Natural killer cell (primary cell): ENCODE results near the gene DAPK2. TPM values are rescaled to one million over a fixed set of nuclear protein-coding genes. Genes with fewer than 3 reads are reported as not detected.

ENCODE experiments used
- ATAC-seq, 3 donors: fragments of 150-1000 bp in 2 of 3; fragments of 200-7000 bp in 1 of 3; cut with Tn5 transposase; 1 replicate in 1 of 3; 2 replicates in 2 of 3; pipeline ENCODE4 v1.10.0; 2021; ENCODE audit warnings: mild to moderate bottlenecking in 2 of 3, moderate library complexity in 2 of 3
- DNase-seq, 2 donors: peaks; one replicate each; pipeline versions ENCODE4 v3.0.0 to v3.0.0-alpha.2; 2013 to 2021; ENCODE audit warnings: mixed read lengths in 1 of 2
- H3K27ac ChIP-seq: one replicate; pipeline ENCODE4 v1.5.1; 2013; ENCODE audit warnings: mild to moderate bottlenecking, low read length
- H3K27me3 ChIP-seq: one replicate; pipeline ENCODE4 v1.6.1; 2013; ENCODE audit warnings: low read length; ENCODE audit not compliant: control insufficient read depth, insufficient read depth
- H3K36me3 ChIP-seq: one replicate; pipeline ENCODE4 v1.6.1; 2013; ENCODE audit warnings: low read length; ENCODE audit not compliant: control insufficient read depth, insufficient read depth
- H3K4me1 ChIP-seq: one replicate; pipeline ENCODE4 v1.6.1; 2013; ENCODE audit warnings: low read length; ENCODE audit not compliant: control insufficient read depth, insufficient read depth
- H3K4me3 ChIP-seq: one replicate; pipeline ENCODE4 v1.5.1; 2013; ENCODE audit warnings: low read length
- H3K9me3 ChIP-seq: one replicate; pipeline ENCODE4 v1.6.1; 2013; ENCODE audit warnings: low read length; ENCODE audit not compliant: control insufficient read depth, insufficient read depth
- H3K27ac Mint-ChIP-seq, 2 donors: one replicate each; pipeline ENCODE4 v1.8.0; 2022; ENCODE audit warnings: mild to moderate bottlenecking in 2 of 2, mixed read lengths in 2 of 2, moderate library complexity in 1 of 2
- H3K27me3 Mint-ChIP-seq, 2 donors: one replicate each; pipeline ENCODE4 v1.8.0; 2022; ENCODE audit warnings: low read depth in 2 of 2, mixed read lengths in 2 of 2
- H3K36me3 Mint-ChIP-seq: one replicate; pipeline ENCODE4 v1.8.0; 2022; ENCODE audit warnings: mixed read lengths
- H3K4me1 Mint-ChIP-seq, 2 donors: one replicate each; pipeline ENCODE4 v1.8.0; 2022; ENCODE audit warnings: mixed read lengths in 2 of 2
- H3K4me3 Mint-ChIP-seq: one replicate; pipeline ENCODE4 v1.8.0; 2022; ENCODE audit warnings: mild to moderate bottlenecking, moderate library complexity, mixed read lengths
- H3K9me3 Mint-ChIP-seq, 2 donors: one replicate each; pipeline ENCODE4 v1.8.0; 2022; ENCODE audit warnings: mixed read lengths in 2 of 2
- CTCF ChIP-seq: fragments of 200-600 bp; IDR thresholded peaks from one replicate; pipeline ENCODE4 v1.8.0; 2022; ENCODE audit warnings: antibody characterized with exemption
- WGBS: methylation state at CpG from one replicate; pipeline ENCODE4 v1.1.7; 2013; ENCODE audit warnings: missing lambda C conversion rate; ENCODE audit not compliant: insufficient coverage; 5-methylcytosine and 5-hydroxymethylcytosine counted together
- intact Hi-C: fragments of 100-400 bp; cut with micrococcal nuclease; formaldehyde crosslinking; loops from one replicate; pipeline ENCODE4 v1.14.2; 2022
- total RNA-seq, 4 donors: library from RNA; stranded (reverse); fragments of 120-200 nt in 1 of 4; gene quantifications; one replicate each; pipeline versions ENCODE4 v1.2.3 to v1.2.4, GENCODE V29; 2013 to 2022

DAPK2 gene
- total RNA-seq, 3 donors from 2014 or later (not counting 1 experiment from before 2014, with no cell fraction given): 3.7 to 25.3 (median 6.0) TPM

GRCh38 chr15:63857461-63857856 lies 188.8 kb downstream of the DAPK2 start:
- Mint-ChIP-seq H3K36me3 (no peaks in the 10 kb centered on the region), H3K9me3 (no peaks in the 10 kb centered on the region), H3K27ac (no peak overlapping the region), H3K27me3 (no peaks in the 10 kb centered on the region), H3K4me3 (no peak overlapping the region), H3K4me1 (peaks cover 16 to 24% of the 10 kb centered on the region in 2 donors)
- ATAC-seq (no peak), DNase-seq (no peak)
- intact Hi-C loops: no loop called here
- H3K4me1 ChIP-seq: peaks cover 11% of the 10 kb centered on the region
- H3K27ac ChIP-seq: no peak overlapping the region
- 95% methylated on average over 3 of the region's 3 CpGs for WGBS
- no peaks in the 10 kb centered on the region for H3K9me3 ChIP-seq
- H3K36me3 ChIP-seq: no peaks in the 10 kb centered on the region
- H3K4me3 ChIP-seq: no peak overlapping the region
- TF ChIP-seq CTCF: no peak
- H3K27me3 ChIP-seq: no peaks in the 10 kb centered on the region

Other genes with a start within 250 kb of the DAPK2 start
- 100 to 1,000 TPM; 219 to 259 (median 258) TPM for gene HERC1, start 212.5 kb downstream of the DAPK2 start, total RNA-seq
- 10 to 100 TPM; 20.2 to 23.9 (median 22.9) TPM for gene CIAO2A, start 47.4 kb upstream of the DAPK2 start, total RNA-seq
- gene SNX1, start 49.5 kb upstream of the DAPK2 start, total RNA-seq: 100 to 1,000 TPM; 110 to 141 (median 111) TPM
- under 1 TPM; 0.41 to 0.80 (median 0.75) TPM for gene SNX22, start 105.2 kb upstream of the DAPK2 start, total RNA-seq
- 100 to 1,000 TPM; 234 to 298 (median 251) TPM for gene PPIB, start 116.5 kb upstream of the DAPK2 start, total RNA-seq